ENCODE data around the gene ST14.
A peak's percentile ranks its signal among the peaks of the same experiment; 100 is the strongest.

The ST14 gene

DNA sequence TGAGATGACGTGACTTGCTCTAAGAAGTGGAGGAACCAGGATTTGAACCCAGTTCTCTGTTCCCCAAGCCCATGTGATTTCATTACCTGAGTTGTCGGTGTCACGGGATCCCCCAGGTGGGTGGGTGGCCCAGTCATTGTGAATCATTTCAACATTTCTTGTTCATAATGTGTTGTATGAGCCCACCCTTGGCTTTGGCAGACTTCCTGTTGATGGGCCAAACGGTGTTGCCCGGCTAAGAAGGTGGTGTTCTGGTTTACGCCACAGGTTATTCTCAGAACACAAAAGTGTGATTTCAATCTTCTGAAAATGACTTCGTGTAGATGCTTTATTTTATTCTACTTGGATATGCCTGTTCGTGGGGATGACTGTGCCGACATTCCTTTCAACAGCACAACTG, 21.6 kb upstream of the ST14 start:
- no peak for DNase-seq

- DNase-seq: no peak
Observed at GRCh38 chr11:130139401-130139800, 20.2 kb upstream of the ST14 start.

DNA sequence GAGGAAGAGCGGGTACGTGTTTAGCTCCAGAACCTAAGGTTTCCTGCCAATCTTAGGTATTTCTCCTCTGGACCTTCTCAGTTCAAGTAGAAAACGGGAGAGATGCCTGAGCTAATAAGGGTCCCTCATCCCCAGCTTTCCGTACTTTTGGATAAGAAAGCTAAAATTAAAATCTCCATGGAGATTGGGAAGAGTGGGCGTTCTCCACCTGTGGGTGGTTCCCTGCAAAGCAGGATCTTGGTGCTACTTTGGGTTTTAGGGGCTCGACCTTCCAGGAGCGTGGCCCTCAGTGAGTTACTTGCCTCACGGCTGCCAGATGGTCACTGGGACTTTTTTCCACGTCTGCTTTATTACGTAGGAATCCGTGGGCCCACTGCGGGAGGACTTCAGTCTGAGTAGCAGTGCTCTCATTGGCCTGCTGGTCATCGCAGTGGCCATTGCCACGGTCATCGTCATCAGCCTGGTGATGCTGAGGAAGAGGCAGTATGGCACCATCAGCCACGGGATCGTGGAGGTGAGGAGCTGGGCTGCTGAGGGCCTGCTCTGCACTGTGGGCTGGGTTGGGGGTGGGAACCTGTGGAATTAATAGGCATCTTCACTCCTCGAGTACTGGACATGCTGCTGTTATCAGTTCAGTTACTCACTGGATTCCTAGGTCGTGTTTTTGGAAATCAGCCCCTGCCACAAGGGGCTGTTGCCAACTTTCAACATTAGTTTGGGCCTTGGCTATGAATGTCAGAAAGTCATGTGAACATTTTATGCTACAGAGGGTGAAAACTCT, 17.8 kb upstream of the ST14 start:
- no peak for DNase-seq

DNA sequence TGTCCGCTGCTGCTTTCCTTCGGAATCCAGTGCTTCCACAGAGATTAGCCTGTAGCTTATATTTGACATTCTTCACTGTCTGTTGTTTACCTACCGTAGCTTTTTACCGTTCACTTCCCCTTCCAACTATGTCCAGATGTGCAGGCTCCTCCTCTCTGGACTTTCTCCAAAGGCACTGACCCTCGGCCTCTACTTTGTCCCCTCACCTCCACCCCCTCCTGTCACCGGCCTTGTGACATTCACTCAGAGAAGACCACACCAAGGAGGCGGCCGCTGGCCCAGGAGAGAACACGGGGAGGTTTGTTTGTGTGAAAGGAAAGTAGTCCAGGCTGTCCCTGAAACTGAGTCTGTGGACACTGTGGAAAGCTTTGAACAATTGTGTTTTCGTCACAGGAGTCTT, 15.4 kb upstream of the ST14 start:
- DNase-seq: no peak

GRCh38 chr11:130144861-130145281, 14.7 kb upstream of the ST14 start:
- no peak for DNase-seq

DNA sequence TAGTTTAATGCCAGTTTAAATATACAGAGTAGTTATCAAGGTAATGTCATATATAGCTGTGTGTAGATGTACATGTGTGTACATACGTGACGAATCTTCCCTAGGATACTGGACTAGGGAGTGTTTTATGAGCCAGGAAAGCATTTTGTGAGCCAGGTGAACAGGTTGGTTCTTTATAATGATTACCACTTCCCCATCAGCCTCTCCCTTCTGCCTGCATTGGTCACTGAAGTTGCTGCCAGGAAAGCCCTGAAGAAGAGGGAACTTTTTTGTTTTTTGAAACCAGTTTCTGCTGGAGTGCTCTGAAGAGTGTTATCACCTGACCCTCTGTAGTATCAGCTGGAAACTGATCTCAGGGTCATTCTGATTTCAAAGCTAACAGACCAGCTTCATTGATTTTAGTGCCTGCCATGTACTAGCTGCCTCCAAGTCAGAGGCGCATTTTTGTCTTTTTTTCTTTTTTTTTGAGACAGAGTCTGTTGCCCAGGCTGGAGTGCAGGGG, 14.2 kb upstream of the ST14 start:
- no peak for DNase-seq

- no peak for DNase-seq
Observed at GRCh38 chr11:130145975-130146776, 13.4 kb upstream of the ST14 start.

DNA sequence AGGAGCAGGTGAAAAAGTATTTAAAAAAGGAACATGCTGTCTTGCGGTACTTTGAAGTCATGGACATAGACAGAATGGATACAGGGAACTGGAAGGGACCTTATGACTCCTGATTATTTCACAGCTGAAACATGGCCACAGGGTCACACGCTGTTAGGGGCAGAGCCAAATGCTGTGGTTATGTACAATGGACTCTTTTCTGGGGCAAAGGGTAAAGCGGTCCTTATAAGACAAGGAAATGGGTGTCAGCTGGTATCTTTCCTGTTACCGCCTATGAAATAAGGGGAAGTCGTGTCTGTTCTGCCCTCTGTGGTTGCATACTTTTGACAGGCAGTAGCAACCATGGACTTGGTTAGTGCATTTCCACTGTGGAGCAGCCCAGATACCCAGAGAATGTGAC, 12.8 kb upstream of the ST14 start:
- DNase-seq: peak; percentile 54

DNA sequence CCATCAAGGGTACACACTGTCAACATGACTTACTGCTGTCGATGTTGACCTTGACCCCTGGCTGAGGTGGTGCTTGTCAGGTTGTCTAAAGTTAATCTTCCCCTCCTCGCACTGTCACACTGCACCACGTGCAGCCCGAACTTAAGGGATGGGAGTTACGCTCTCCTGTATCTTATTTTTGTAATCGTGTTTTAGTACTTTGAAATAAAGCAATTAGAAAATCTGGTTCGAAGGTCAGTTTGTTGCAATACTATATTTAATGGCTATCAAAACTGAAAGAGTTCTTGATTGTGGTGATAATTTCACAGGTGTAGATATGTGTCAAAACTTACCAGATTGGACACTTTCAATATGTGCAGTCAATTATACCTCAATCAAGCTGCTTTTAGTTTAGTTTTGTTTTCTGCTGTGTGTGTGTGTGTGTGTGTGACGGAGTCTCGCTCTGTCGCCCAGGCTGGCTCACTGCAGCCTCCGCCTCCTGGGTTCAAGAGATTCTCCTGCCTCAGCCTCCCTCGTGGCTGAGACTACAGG, 10.7 kb upstream of the ST14 start:
- DNase-seq: no peak

- no peak for DNase-seq
Observed at GRCh38 chr11:130150790-130151189, 8.8 kb upstream of the ST14 start.

- DNase-seq: no peak
Observed at GRCh38 chr11:130151196-130151595, 8.4 kb upstream of the ST14 start.

GRCh38 chr11:130156108-130157022, 3.2 kb upstream of the ST14 start:
- DNase-seq: no peak

- no peak for DNase-seq
Observed at GRCh38 chr11:130157101-130157500, 2.5 kb upstream of the ST14 start.

DNA sequence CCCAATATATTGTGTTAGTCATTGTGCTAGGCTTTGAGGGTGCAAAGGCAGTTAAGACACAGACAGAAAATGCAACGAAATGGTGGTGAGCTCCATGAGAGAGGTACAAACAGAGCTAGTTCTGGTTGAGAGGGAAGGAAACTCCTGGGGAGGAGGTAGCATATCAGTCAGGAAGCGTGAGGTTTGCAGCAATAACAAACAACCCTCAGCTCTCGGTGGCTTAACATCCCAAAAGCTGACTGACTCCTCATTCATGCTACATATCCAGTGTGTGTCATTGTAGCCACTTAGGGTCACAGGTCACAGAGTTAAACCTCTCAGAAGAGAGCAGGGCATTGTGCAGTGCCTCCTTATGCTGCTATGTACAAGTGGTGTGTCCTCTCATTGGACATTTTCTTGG, 1.7 kb upstream of the ST14 start:
- no peak for DNase-seq

DNA sequence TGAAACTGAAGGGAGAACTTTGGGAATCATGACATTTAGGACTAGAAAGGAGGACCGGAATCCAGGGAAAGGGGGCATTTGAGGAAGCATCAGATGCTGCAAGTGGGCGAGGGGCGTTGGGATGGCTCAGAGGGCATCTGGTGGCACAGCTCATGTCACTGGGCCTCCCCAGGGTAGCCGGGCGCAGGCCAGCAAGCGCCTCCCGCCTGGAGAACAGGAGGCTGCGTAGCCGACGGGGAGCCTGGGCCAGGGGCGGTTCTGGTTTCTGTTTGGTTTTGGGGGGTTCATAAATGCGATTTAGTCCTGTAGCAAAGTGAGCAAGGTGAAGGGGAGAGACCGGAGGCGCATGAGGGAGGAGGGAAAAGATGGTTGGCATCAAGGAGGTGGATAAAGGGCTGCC, 443 bp upstream of the ST14 start:
- DNase-seq: no peak

- no peak for DNase-seq
Observed at GRCh38 chr11:130160498-130161155, 1.0 kb downstream of the ST14 start.

- no peak for DNase-seq
Observed at GRCh38 chr11:130161441-130162145, 2.0 kb downstream of the ST14 start.

DNA sequence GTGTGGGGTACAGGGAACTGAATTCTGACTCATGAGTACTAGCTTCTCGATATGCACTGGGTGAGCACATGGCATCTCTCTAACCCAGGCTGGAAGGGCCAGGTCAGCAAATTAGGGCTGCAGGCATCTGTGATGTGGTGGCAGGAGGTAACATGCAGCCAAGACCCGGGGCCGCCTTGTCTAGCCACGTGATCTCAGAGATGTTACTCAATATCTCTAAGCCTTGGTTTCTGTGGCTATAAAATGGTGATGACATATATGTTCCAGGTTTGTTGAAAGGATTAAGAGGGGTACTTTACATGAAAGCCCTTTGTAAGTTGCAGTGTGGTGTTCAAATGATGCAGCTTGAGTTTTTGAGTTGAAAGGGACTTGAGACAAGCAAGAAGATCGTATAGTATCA, 3.2 kb downstream of the ST14 start:
- DNase-seq: peak; percentile 9

DNA sequence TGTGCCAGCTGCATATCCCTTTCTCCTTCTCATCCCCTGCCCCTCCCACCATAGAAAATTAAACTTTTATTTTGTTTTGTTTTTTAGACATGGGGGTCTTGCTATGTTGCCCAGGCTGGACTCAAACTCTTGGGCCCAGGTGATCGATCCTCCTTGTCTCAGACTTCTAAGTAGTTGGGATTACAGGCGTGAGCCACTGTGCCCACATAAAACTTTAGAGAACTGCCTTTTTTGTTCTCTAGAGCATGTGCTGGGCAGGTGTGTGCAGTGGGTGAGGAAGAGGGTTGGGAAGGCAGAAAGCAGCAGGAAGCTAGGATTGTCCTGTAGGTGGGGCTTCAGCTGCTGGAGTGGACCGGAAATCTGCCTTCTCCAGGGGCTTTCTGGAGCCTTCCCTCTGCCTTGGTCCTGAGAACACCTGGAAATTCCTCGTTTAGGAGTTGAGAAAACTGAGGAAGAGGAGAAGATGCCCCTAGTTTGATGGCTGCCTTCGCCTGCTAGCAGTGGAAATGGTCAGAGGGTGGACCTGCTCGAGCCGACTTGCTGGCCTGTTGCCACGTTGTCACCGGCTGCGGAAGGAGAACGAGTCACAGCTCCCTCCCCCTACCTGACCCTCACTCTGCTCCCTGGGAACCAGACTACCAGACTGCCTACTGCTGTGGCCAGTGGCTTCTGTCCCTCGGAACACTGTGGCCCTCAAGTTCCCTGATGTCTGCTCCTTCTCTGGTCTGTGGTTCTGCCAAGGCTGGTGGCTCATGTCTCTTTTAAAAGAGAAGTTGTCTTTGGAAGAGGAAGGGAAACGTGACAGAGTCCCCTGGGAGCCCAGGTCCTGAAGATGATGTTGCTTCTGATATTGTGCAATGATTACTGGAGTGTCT, 4.0 kb downstream of the ST14 start:
- DNase-seq: no peak

DNA sequence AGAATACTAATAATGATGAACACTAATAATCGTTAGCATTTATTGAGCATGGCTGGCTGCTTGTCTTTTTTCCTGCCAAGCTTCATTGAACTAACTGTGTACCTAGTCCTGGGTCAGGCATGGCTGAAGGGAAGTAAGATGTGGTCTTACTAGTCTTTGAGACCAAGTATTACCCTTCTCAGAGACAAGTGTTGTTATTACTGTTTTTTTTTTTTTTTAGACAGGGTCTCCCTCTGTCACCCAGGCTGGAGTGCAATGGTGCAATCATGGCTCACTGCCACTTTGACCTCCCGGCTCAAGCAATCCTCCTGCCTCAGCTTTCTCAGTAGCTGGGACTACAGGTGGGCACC, 4.6 kb downstream of the ST14 start:
- no peak for DNase-seq
